B cell (primary cell): ENCODE results near the gene DDIT4. TPM values are rescaled to one million over a fixed set of nuclear protein-coding genes. Genes with fewer than 3 reads are reported as not detected.
A peak's percentile ranks its signal among the peaks of the same experiment; 100 is the strongest.

Experiments used
- ATAC-seq: fragments of 200-7000 bp; cut with Tn5 transposase; one replicate; pipeline ENCODE4 v1.10.0; 2021; ENCODE audit warnings: low read depth, mild to moderate bottlenecking, moderate number of reproducible peaks, moderate library complexity
- CTCF ChIA-PET: fragments of 350-600 bp; sonication (Branson Sonifier 250); formaldehyde crosslinking; loops from one replicate; lab custom pipeline; 2021; ENCODE audit warnings: antibody characterized with exemption, inconsistent platforms; lab: Charles Lee
- POLR2A ChIA-PET: fragments of 350-600 bp; sonication (Branson Sonifier 250); formaldehyde crosslinking; loops from one replicate; lab custom pipeline; 2021; ENCODE audit warnings: antibody characterized with exemption; lab: Charles Lee
- DNase-seq: peaks from one replicate; pipeline ENCODE4 v3.0.0; 2013
- H2AFZ ChIP-seq: 2 replicates; pipeline ENCODE4 v1.6.1; 2012; ENCODE audit warnings: mild to moderate bottlenecking, low read depth, low read length; ENCODE audit not compliant: insufficient read depth, poor library complexity, severe bottlenecking
- H3K27ac ChIP-seq, 2 donors: 1 replicate in 1 of 2; 2 replicates in 1 of 2; pipeline ENCODE4 v1.5.1; 2012 to 2013; ENCODE audit warnings: low read length in 2 of 2, mild to moderate bottlenecking in 2 of 2, moderate library complexity in 1 of 2
- H3K27me3 ChIP-seq, 4 experiments: fragments of 200-600 bp in 1 of 4; sonication (generic) in 1 of 4; replicated peaks in 1 of 4; 1 replicate in 2 of 4; 2 replicates in 2 of 4; pipeline versions ENCODE4 v1.6.1 to v1.7.0; 2013 to 2016; ENCODE audit warnings: low read length in 3 of 4, mild to moderate bottlenecking in 2 of 4, mixed read lengths in 1 of 4, moderate library complexity in 1 of 4; ENCODE audit not compliant: insufficient read depth in 4 of 4, control insufficient read depth in 3 of 4; ENCODE audit errors: control extremely low read depth in 1 of 4
- H3K36me3 ChIP-seq, 2 experiments: replicated peaks in 1 of 2; 1 replicate in 1 of 2; 2 replicates in 1 of 2; pipeline versions ENCODE4 v1.6.1 to v1.7.1; 2013; ENCODE audit warnings: low read length in 1 of 2; ENCODE audit not compliant: insufficient read depth in 2 of 2, control insufficient read depth in 1 of 2; ENCODE audit errors: control extremely low read depth in 1 of 2, extremely low read depth in 1 of 2
- H3K4me1 ChIP-seq, 2 donors: fragments of 200-600 bp in 1 of 2; sonication (generic) in 1 of 2; 1 replicate in 1 of 2; 2 replicates in 1 of 2; pipeline versions ENCODE4 v1.5.1 to v1.6.1; 2013 to 2017; ENCODE audit warnings: low read length in 2 of 2; ENCODE audit not compliant: control insufficient read depth in 2 of 2, insufficient read depth in 2 of 2
- H3K4me2 ChIP-seq: replicated peaks from 2 replicates; pipeline ENCODE3; 2012; ENCODE audit warnings: mild to moderate bottlenecking, low read depth, low read length; ENCODE audit not compliant: poor library complexity, severe bottlenecking
- H3K4me3 ChIP-seq, 5 experiments: fragments of 200-600 bp in 1 of 5; sonication (generic) in 1 of 5; 1 replicate in 3 of 5; 2 replicates in 2 of 5; pipeline versions ENCODE4 v1.5.1 to v1.7.0; 2011 to 2016; ENCODE audit warnings: low read length in 4 of 5, mild to moderate bottlenecking in 4 of 5, low read depth in 2 of 5, control low read depth in 1 of 5, moderate library complexity in 1 of 5; ENCODE audit not compliant: insufficient read depth in 1 of 5; ENCODE audit errors: control extremely low read depth in 1 of 5, extremely low read depth in 1 of 5
- H3K79me2 ChIP-seq: fragments of 200-600 bp; sonication (generic); one replicate; pipeline ENCODE4 v1.6.0; 2016; ENCODE audit warnings: low read length; ENCODE audit not compliant: control insufficient read depth, insufficient read depth
- H3K9ac ChIP-seq: fragments of 200-600 bp; sonication (generic); 2 replicates; pipeline ENCODE4 v1.6.1; 2017; ENCODE audit warnings: mild to moderate bottlenecking, low read length, moderate library complexity
- H3K9me3 ChIP-seq, 3 donors: one replicate each; pipeline versions ENCODE4 v1.6.1 to v1.7.1; 2013; ENCODE audit warnings: low read length in 2 of 3; ENCODE audit not compliant: control insufficient read depth in 2 of 3, insufficient read depth in 1 of 3; ENCODE audit errors: control extremely low read depth in 1 of 3
- H4K20me1 ChIP-seq: 2 replicates; pipeline ENCODE4 v1.6.0; 2012; ENCODE audit warnings: mild to moderate bottlenecking, low read length; ENCODE audit not compliant: insufficient read depth, control insufficient read depth, poor library complexity, severe bottlenecking
- H3K27ac Mint-ChIP-seq: one replicate; pipeline ENCODE4 v1.8.0; 2021; ENCODE audit warnings: mixed read lengths
- H3K27me3 Mint-ChIP-seq: one replicate; pipeline ENCODE4 v1.8.0; 2021; ENCODE audit warnings: mixed read lengths
- H3K4me1 Mint-ChIP-seq: one replicate; pipeline ENCODE4 v1.8.0; 2021; ENCODE audit warnings: mixed read lengths
- H3K4me3 Mint-ChIP-seq: one replicate; pipeline ENCODE4 v1.8.0; 2021; ENCODE audit warnings: mixed read lengths
- H3K9me3 Mint-ChIP-seq: one replicate; pipeline ENCODE4 v1.8.0; 2022; ENCODE audit warnings: mixed read lengths; ENCODE audit not compliant: insufficient read depth
- EZH2 ChIP-seq: IDR thresholded peaks from 2 replicates; pipeline ENCODE4 v1.6.1; 2012; ENCODE audit warnings: borderline replicate concordance, low read depth, mild to moderate bottlenecking, moderate library complexity, low read length; ENCODE audit not compliant: insufficient read depth, poor library complexity, severe bottlenecking
- WGBS: methylation state at CpG from one replicate; pipeline ENCODE4 v1.1.5; 2013; ENCODE audit warnings: missing lambda C conversion rate; ENCODE audit not compliant: insufficient coverage; 5-methylcytosine and 5-hydroxymethylcytosine counted together
- intact Hi-C: fragments of 100-400 bp; cut with micrococcal nuclease; formaldehyde crosslinking; loops from one replicate; pipeline ENCODE4 v1.10.0; 2022
- polyA plus RNA-seq: library from polyadenylated mRNA; depleted of rRNA; stranded (reverse); fragments of >200 nt; gene quantifications from 2 replicates; pipeline ENCODE4 v1.2.3, GENCODE V29; 2012
- total RNA-seq, 2 donors: library from RNA; stranded (reverse); fragments of 120-200 nt in 1 of 2; gene quantifications; 1 replicate in 1 of 2; 2 replicates in 1 of 2; pipeline versions ENCODE4 v1.2.3 to v1.2.4, GENCODE V29; 2013 to 2022
- TF ChIP-seq, protein P1 (sequence below): fragments of 200-600 bp; IDR thresholded peaks from one replicate; pipeline ENCODE4 v1.8.0; 2022; ENCODE audit warnings: antibody characterized with exemption, mild to moderate bottlenecking

DDIT4 gene
- total and polyA plus RNA-seq, 2 donors (not counting 1 experiment from before 2014, with no cell fraction given) = 102 to 110 TPM

DNA sequence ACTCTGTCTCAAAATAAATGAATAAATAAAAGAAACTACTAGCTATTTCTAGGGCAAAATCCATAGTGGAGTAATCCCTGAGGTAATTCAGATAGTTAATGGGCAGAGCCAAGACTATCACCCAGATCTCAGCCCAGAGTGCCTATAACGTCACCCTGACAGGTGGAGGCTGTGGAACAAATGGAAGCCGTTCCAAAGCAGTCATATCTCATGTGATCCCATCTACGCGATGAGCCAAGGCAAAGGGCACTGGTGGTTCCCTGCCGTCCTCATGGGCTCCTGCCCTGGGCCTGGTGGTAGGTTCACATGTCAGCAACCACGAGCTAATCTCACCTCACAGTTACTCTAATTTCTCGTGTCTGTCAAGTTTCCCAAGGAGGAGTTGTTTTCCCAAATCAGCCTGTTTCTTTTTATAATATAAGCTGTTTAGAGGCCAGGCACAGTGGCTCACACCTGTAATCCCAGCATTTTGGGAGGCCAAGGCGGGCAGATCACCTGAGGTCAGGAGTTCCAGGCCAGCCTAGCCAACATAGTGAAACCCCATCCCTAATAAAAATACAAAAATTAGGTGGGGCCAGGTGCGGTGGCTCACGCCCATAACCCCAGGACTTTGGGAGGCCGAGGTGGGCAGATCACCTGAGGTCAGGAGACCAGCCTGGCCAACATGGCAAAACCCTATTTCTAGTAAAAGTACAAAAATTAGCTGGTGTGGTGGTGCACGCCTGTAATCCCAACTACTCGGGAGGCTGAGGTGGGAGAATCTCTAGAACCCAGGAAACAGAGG is 35.1 kb upstream of the DDIT4 start:
- Histone ChIP-seq H3K4me2 (no peak overlapping the region), H3K36me3 (peaks cover 8 to 28% of the 10 kb centered on the region in 2 experiments), H3K9me3 (no peaks in the 10 kb centered on the region), H4K20me1 (no peaks in the 10 kb centered on the region), H3K27ac (peak overlapping the region in 1 of 2 donors; percentile 15), H3K9ac (no peak overlapping the region), H3K4me1 (peaks cover 9 to 23% of the 10 kb centered on the region in 2 donors), H3K27me3 (no peaks in the 10 kb centered on the region), H3K4me3 (no peak overlapping the region), H2AFZ (no peak overlapping the region), H3K79me2 (peaks cover 7% of the 10 kb centered on the region)
- 95% methylated on average over 7 of the region's 13 CpGs for WGBS
- H3K27me3 Mint-ChIP-seq = no peaks in the 10 kb centered on the region
- CTCF ChIA-PET = interaction anchor here (0.6 to 1.1 kb wide), 4 partner anchors 8 to 112 kb away, joined by 3 to 5 read pairs (median 3); no protein-coding TSS in a partner anchor
- no peaks in the 10 kb centered on the region for H3K9me3 Mint-ChIP-seq
- H3K27ac Mint-ChIP-seq = no peak overlapping the region
- intact Hi-C loops = no loop called here
- no peak overlapping the region for H3K4me3 Mint-ChIP-seq
- DNase-seq (no peak), ATAC-seq (no peak)
- TF ChIP-seq EZH2 = no peak
- TF ChIP-seq, protein P1, sequence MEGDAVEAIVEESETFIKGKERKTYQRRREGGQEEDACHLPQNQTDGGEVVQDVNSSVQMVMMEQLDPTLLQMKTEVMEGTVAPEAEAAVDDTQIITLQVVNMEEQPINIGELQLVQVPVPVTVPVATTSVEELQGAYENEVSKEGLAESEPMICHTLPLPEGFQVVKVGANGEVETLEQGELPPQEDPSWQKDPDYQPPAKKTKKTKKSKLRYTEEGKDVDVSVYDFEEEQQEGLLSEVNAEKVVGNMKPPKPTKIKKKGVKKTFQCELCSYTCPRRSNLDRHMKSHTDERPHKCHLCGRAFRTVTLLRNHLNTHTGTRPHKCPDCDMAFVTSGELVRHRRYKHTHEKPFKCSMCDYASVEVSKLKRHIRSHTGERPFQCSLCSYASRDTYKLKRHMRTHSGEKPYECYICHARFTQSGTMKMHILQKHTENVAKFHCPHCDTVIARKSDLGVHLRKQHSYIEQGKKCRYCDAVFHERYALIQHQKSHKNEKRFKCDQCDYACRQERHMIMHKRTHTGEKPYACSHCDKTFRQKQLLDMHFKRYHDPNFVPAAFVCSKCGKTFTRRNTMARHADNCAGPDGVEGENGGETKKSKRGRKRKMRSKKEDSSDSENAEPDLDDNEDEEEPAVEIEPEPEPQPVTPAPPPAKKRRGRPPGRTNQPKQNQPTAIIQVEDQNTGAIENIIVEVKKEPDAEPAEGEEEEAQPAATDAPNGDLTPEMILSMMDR = no peak
- H3K4me1 Mint-ChIP-seq = peaks cover 28% of the 10 kb centered on the region
- POLR2A ChIA-PET = interaction anchor here (0.7 kb wide), 1 partner anchor 907 kb away, joined by 3 read pairs; no protein-coding TSS in a partner anchor

DNA sequence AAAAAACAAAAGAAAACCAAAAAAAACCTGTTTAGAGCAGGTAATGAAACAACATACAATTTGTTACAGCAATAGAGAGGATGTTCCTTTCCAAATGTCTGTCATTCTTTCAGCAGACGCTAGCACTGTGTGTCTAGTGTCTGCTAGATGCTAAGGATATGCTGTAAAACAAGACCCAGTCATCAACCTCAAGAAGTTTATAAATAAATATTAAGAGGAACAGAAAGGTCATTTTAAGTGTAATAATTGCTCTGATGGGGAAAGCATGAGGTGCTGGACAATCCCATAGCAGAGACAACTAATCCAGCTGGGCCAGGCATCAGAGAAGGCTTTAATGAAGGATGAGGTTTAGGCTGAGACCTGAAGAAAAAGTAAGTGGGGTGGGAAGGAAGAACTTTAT is 34.3 kb upstream of the DDIT4 start:
- CTCF ChIA-PET = interaction anchor here (1.1 kb wide), 1 partner anchor 113 kb away, joined by 3 read pairs; no protein-coding TSS in a partner anchor
- H3K4me3 ChIP-seq = no peak overlapping the region
- H3K27ac ChIP-seq = peak overlapping the region in 1 of 2 donors; percentile 12
- no peak for DNase-seq
- no peaks in the 10 kb centered on the region for H3K27me3 ChIP-seq
- Mint-ChIP-seq H3K27me3 (no peaks in the 10 kb centered on the region), H3K4me3 (no peak overlapping the region), H3K27ac (no peak overlapping the region), H3K9me3 (no peaks in the 10 kb centered on the region), H3K4me1 (peaks cover 36% of the 10 kb centered on the region)
- no CpG with 5 or more reads among the region's 1 CpG for WGBS
- H4K20me1 ChIP-seq = no peaks in the 10 kb centered on the region
- no peaks in the 10 kb centered on the region for H3K9me3 ChIP-seq
- ATAC-seq = no peak
- H3K4me1 ChIP-seq = peaks cover 17 to 31% of the 10 kb centered on the region in 2 donors
- peaks cover 7% of the 10 kb centered on the region for H3K79me2 ChIP-seq
- no peak overlapping the region for H3K9ac ChIP-seq
- POLR2A ChIA-PET = interaction anchor here (0.6 to 0.7 kb wide), 2 partner anchors 32 to 908 kb away, joined by 3 read pairs; no protein-coding TSS in a partner anchor
- no peak overlapping the region for H2AFZ ChIP-seq
- intact Hi-C loops = no loop called here
- no peak overlapping the region for H3K4me2 ChIP-seq
- H3K36me3 ChIP-seq = peaks cover 4 to 21% of the 10 kb centered on the region in 2 experiments
- TF ChIP-seq EZH2 = no peak
- TF ChIP-seq, protein P1 = no peak
